CD4-positive, alpha-beta T cell treated with Interleukin-4 for 1 hour (primary cell): ENCODE measurements around the gene TIPARP.
"Not testable (repeated sequence)": the region's sequence is repeated elsewhere in the genome, so short reads cannot be mapped to it uniquely, and the experiment has no call there.

Experiments used
- DNase-seq, 2 donors: peaks; one replicate each; pipeline ENCODE4 v3.0.0-alpha.2; 2020 to 2022

The TIPARP gene

GRCh38 chr3:156648086-156648485, 26.3 kb upstream of the TIPARP start:
- no peak for DNase-seq

GRCh38 chr3:156649681-156650080, 24.7 kb upstream of the TIPARP start:
- no peak for DNase-seq

- not testable (repeated sequence) for DNase-seq
Observed at GRCh38 chr3:156652661-156653060, 21.7 kb upstream of the TIPARP start.

GRCh38 chr3:156654834-156655233, 19.6 kb upstream of the TIPARP start:
- DNase-seq: no peak

- no peak for DNase-seq
Observed at GRCh38 chr3:156655819-156656550, 18.4 kb upstream of the TIPARP start.

GRCh38 chr3:156657440-156657839, 16.9 kb upstream of the TIPARP start:
- no peak for DNase-seq

- DNase-seq: no peak
Observed at GRCh38 chr3:156657862-156658731, 16.3 kb upstream of the TIPARP start.

GRCh38 chr3:156658732-156659090, 15.7 kb upstream of the TIPARP start:
- no peak for DNase-seq

- no peak for DNase-seq
Observed at GRCh38 chr3:156659260-156659659, 15.1 kb upstream of the TIPARP start.

- DNase-seq: no peak
Observed at GRCh38 chr3:156661155-156661554, 13.2 kb upstream of the TIPARP start.

GRCh38 chr3:156664011-156664830, 10.2 kb upstream of the TIPARP start:
- DNase-seq: no peak

GRCh38 chr3:156664831-156665178, 9.6 kb upstream of the TIPARP start:
- peak in 1 of 2 donors; percentile 37 for DNase-seq

GRCh38 chr3:156665291-156665690, 9.1 kb upstream of the TIPARP start:
- DNase-seq: no peak

GRCh38 chr3:156666073-156666472, 8.3 kb upstream of the TIPARP start:
- no peak for DNase-seq

- DNase-seq: no peak
Observed at GRCh38 chr3:156668073-156668763, 6.2 kb upstream of the TIPARP start.

GRCh38 chr3:156670077-156670476, 4.3 kb upstream of the TIPARP start:
- no peak for DNase-seq

GRCh38 chr3:156670652-156671051, 3.7 kb upstream of the TIPARP start:
- DNase-seq: no peak

- no peak for DNase-seq
Observed at GRCh38 chr3:156673732-156674045, 701 bp upstream of the TIPARP start.

GRCh38 chr3:156674911-156675829, 780 bp downstream of the TIPARP start:
- peak; percentile 35 to 39 for DNase-seq

- DNase-seq: peak; percentile 29 to 47
Observed at GRCh38 chr3:156675830-156676767, 1.7 kb downstream of the TIPARP start.
